Psoas muscle (tissue), 8 donors: ENCODE measurements around the gene MITD1. TPM values are rescaled to one million over a fixed set of nuclear protein-coding genes. Genes with fewer than 3 reads are reported as not detected.
"Not testable (repeated sequence)": the region's sequence is repeated elsewhere in the genome, so short reads cannot be mapped to it uniquely, and the experiment has no call there.

Experiments
- ATAC-seq, 4 donors: fragments of 200-7000 bp; cut with Tn5 transposase; one replicate each; pipeline ENCODE4 v1.9.1; 2020; ENCODE audit warnings: moderate library complexity in 3 of 4, mild to moderate bottlenecking in 2 of 4
- DNase-seq, 2 donors: peaks; one replicate each; pipeline ENCODE4 v3.0.0-alpha.2; 2020
- H3K27ac ChIP-seq: fragments of 200-600 bp; one replicate; pipeline ENCODE4 v1.8.0; 2022
- H3K27me3 ChIP-seq, 3 donors: fragments of 200-600 bp in 1 of 3; one replicate each; pipeline versions ENCODE4 v1.6.1 to v1.8.0; 2013 to 2022; ENCODE audit warnings: low read length in 2 of 3, mild to moderate bottlenecking in 2 of 3, moderate library complexity in 1 of 3; ENCODE audit not compliant: insufficient read depth in 3 of 3
- H3K36me3 ChIP-seq, 2 donors: fragments of 200-600 bp in 1 of 2; one replicate each; pipeline versions ENCODE4 v1.6.1 to v1.8.0; 2013 to 2022; ENCODE audit warnings: low read depth in 1 of 2, mild to moderate bottlenecking in 1 of 2, moderate library complexity in 1 of 2; ENCODE audit not compliant: insufficient read depth in 1 of 2
- H3K4me1 ChIP-seq: fragments of 200-600 bp; one replicate; pipeline ENCODE4 v1.8.0; 2022
- H3K4me3 ChIP-seq: fragments of 200-600 bp; one replicate; pipeline ENCODE4 v1.8.0; 2022; ENCODE audit warnings: mild to moderate bottlenecking
- H3K9me3 ChIP-seq: fragments of 200-600 bp; one replicate; pipeline ENCODE4 v1.8.0; 2022
- CTCF ChIP-seq: fragments of 200-600 bp; IDR thresholded peaks from one replicate; pipeline ENCODE4 v1.8.0; 2022; ENCODE audit warnings: antibody characterized with exemption
- WGBS, 3 donors: extraction: QIAGEN DNeasy Blood & Tissue Kit; methylation state at CpG; one replicate each; pipeline versions ENCODE4 v1.1.6 to v1.1.7; 2013; 5-methylcytosine and 5-hydroxymethylcytosine counted together
- intact Hi-C, 2 donors: fragments of 100-400 bp; cut with DNase I; formaldehyde crosslinking; loops; one replicate each; pipeline versions ENCODE4 v1.11.0 to v1.14.2; 2022
- polyA plus RNA-seq, 3 donors: library from polyadenylated mRNA; stranded (reverse); fragments of 200-250 nt; gene quantifications; one replicate each; pipeline ENCODE4 v1.2.3, GENCODE V29; 2013
- total RNA-seq, 4 donors: library from RNA; stranded (reverse); fragmentation: NEBNext Ultra II Directional in 2 of 4; extraction: Animal tissue kit (Norgen Biotek cat#: 25700) in 2 of 4; gene quantifications; one replicate each; pipeline versions ENCODE4 v1.2.1 to v1.2.4, GENCODE V29; 2021 to 2023
- donor health status: healthy with polysubstance abuse.
- donor health status: DM: no; HTN: no; CAD: no; lungs with moderate emphysema.
- donor health status: Bipolar disorder and iron deficiency.
- donor health status: healthy.
- donor health status: DM: yes; HTN: yes; CAD: no.
- donor health status: DM: no; HTN: no; CAD: no.
- donor health status: DM: no; HTN: no; CAD: no.
- donor health status: DM: yes; HTN: yes; CAD: no.

Gene MITD1
- total and polyA plus RNA-seq, 7 donors: 6.8 to 22.5 (median 9.9) TPM

GRCh38 chr2:99140056-99140859, 40.6 kb downstream of the MITD1 start:
- Histone ChIP-seq H3K27ac (peak overlapping the region; percentile 46), H3K27me3 (no peaks in the 10 kb centered on the region), H3K4me1 (no peaks in the 10 kb centered on the region), H3K4me3 (peak overlapping the region; percentile 88), H3K36me3 (no peaks in the 10 kb centered on the region), H3K9me3 (no peaks in the 10 kb centered on the region)
- ATAC-seq: no peak
- intact Hi-C loops: no loop called here
- no peak for DNase-seq
- 24 to 27% (median 25%) methylated on average over 17 of the region's 17 CpGs for WGBS, 3 donors
- no peak for TF ChIP-seq CTCF

DNA sequence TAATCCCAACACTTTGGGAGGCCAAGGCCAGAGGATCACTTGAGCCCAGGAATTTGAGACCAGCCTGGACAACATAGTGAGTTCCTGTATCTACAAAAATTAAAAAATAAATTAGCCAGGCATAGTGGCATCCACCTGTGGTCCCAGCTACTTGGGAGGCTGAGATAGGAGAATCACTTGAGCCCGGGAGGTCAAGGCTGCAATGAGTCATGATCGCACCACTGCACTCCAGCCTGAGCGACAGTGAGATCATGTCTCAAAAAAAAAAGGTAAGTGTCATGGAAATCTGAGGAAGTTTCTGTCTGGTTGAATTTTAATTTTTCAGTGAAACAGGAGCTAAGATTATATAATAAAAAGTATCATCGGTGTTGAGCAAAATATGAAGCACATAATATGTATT, 41.9 kb downstream of the MITD1 start:
- Histone ChIP-seq H3K27me3 (no peaks in the 10 kb centered on the region), H3K4me3 (no peak overlapping the region), H3K4me1 (no peaks in the 10 kb centered on the region), H3K9me3 (no peaks in the 10 kb centered on the region), H3K36me3 (no peaks in the 10 kb centered on the region), H3K27ac (no peak overlapping the region)
- WGBS, 3 donors: 98 to 99% (median 98%) methylated on average over 4 of the region's 4 CpGs
- DNase-seq (no peak), ATAC-seq (no peak)
- intact Hi-C loops: no loop called here
- no peak for TF ChIP-seq CTCF

- H3K27me3 ChIP-seq, ATAC-seq, H3K36me3 ChIP-seq, H3K4me1 ChIP-seq, H3K4me3 ChIP-seq, H3K27ac ChIP-seq, H3K9me3 ChIP-seq, intact Hi-C loops, DNase-seq: not testable (repeated sequence)
- 85 to 96% (median 94%) methylated on average over 2 of the region's 2 CpGs for WGBS, 3 donors
Measured at GRCh38 chr2:99135044-99135556, 45.8 kb downstream of the MITD1 start.

- Histone ChIP-seq H3K4me3 (no peak overlapping the region), H3K4me1 (no peaks in the 10 kb centered on the region), H3K27ac (no peak overlapping the region), H3K27me3 (no peaks in the 10 kb centered on the region), H3K9me3 (peaks cover 16% of the 10 kb centered on the region), H3K36me3 (peaks cover 0 to 11% of the 10 kb centered on the region in 2 donors)
- ATAC-seq (no peak), DNase-seq (no peak)
- intact Hi-C loops: no loop called here
- no peak for TF ChIP-seq CTCF
- 60 to 62% (median 61%) methylated on average over 2 of the region's 2 CpGs for WGBS, 3 donors
Measured at GRCh38 chr2:99127981-99128380, 52.9 kb downstream of the MITD1 start.

Other genes starting within 250 kb of the MITD1 start
- 1 to 10 TPM; 1.6 to 2.8 (median 2.4) TPM for gene CRACDL, start 244.8 kb downstream of the MITD1 start, total RNA-seq
- 1 to 10 TPM in 2 of 3 donors, under 1 TPM in 1; 0.97 to 3.1 (median 1.9) TPM for gene CRACDL, start 244.8 kb downstream of the MITD1 start, polyA plus RNA-seq
- not detected for gene C2orf15, start 39.4 kb downstream of the MITD1 start, total RNA-seq
- gene C2orf15, start 39.4 kb downstream of the MITD1 start, polyA plus RNA-seq: under 1 TPM in 2 of 3 donors, not detected in 1; 0.05 to 0.16 TPM
- 1 to 10 TPM; 1.5 to 3.7 (median 2.0) TPM for gene TSGA10, start 26.1 kb downstream of the MITD1 start, total RNA-seq
- gene TSGA10, start 26.1 kb downstream of the MITD1 start, polyA plus RNA-seq: 1 to 10 TPM in 1 of 3 donors, under 1 TPM in 2; 0.08 to 2.2 (median 0.51) TPM
- gene LIPT1, start 26.1 kb downstream of the MITD1 start, total RNA-seq: 1 to 10 TPM; 6.7 to 8.9 (median 7.7) TPM
- 10 to 100 TPM in 1 of 3 donors, 1 to 10 TPM in 2; 9.6 to 11.3 (median 9.7) TPM for gene LIPT1, start 26.1 kb downstream of the MITD1 start, polyA plus RNA-seq
- 10 to 100 TPM; 31.9 to 37.8 (median 36.7) TPM for gene MRPL30, start 126 bp upstream of the MITD1 start, total RNA-seq
- gene MRPL30, start 126 bp upstream of the MITD1 start, polyA plus RNA-seq: 10 to 100 TPM; 20.3 to 44.7 (median 22.8) TPM
- gene LYG2, start 74.6 kb upstream of the MITD1 start, total RNA-seq: not detected
- under 1 TPM in 1 of 3 donors, not detected in 2; 0.04 TPM for gene LYG2, start 74.6 kb upstream of the MITD1 start, polyA plus RNA-seq
- 1 to 10 TPM in 1 of 4 donors, under 1 TPM in 3; 0.39 to 1.0 (median 0.53) TPM for gene LYG1, start 120.1 kb upstream of the MITD1 start, total RNA-seq
- gene LYG1, start 120.1 kb upstream of the MITD1 start, polyA plus RNA-seq: 1 to 10 TPM; 1.4 to 3.0 (median 2.5) TPM
- gene TXNDC9, start 155.3 kb upstream of the MITD1 start, total RNA-seq: 10 to 100 TPM; 13.0 to 20.3 (median 17.2) TPM
- gene TXNDC9, start 155.3 kb upstream of the MITD1 start, polyA plus RNA-seq: 10 to 100 TPM; 21.6 to 32.1 (median 28.8) TPM
- gene EIF5B, start 156.3 kb upstream of the MITD1 start, total RNA-seq: 10 to 100 TPM; 54.2 to 94.3 (median 75.2) TPM
- gene EIF5B, start 156.3 kb upstream of the MITD1 start, polyA plus RNA-seq: 100 to 1,000 TPM in 1 of 3 donors, 10 to 100 TPM in 2; 70.5 to 117 (median 83.1) TPM